ENCODE data around the gene DNAJB6.

DNAJB6 gene

GRCh38 chr7:157457355-157458253 lies 120.8 kb downstream of the DNAJB6 start:
- no peak for TF ChIP-seq ZFX (IDR thresholded peaks at IDR 0.05; ENCODE audit: borderline replicate concordance)
- TF ChIP-seq CTCF (IDR thresholded peaks at IDR 0.05): no peak
- H3K27ac ChIP-seq: no peak overlapping the region

- no peak overlapping the region for H3K27ac ChIP-seq
These were observed 121.4 kb downstream of the DNAJB6 start for GRCh38 chr7:157458254-157458633.

GRCh38 chr7:157459966-157460365 lies 123.2 kb downstream of the DNAJB6 start:
- no peak overlapping the region for H3K27ac ChIP-seq
- TF ChIP-seq ZFX (IDR thresholded peaks at IDR 0.05; ENCODE audit: borderline replicate concordance): no peak
- TF ChIP-seq CTCF (IDR thresholded peaks at IDR 0.05): no peak

More at GRCh38 chr7:157458254-157458633, 121.4 kb downstream of the DNAJB6 start:
- TF ChIP-seq ZFX (IDR thresholded peaks at IDR 0.05; ENCODE audit: borderline replicate concordance) (no peak), CTCF (IDR thresholded peaks at IDR 0.05) (no peak)

- no peak for TF ChIP-seq CTCF (IDR thresholded peaks at IDR 0.05)
- no peak for TF ChIP-seq ZFX (IDR thresholded peaks at IDR 0.05; ENCODE audit: borderline replicate concordance)
- no peak overlapping the region for H3K27ac ChIP-seq
These were observed 123.9 kb downstream of the DNAJB6 start for GRCh38 chr7:157460721-157461120.

- H3K27ac ChIP-seq: no peak overlapping the region
These were observed 125.0 kb downstream of the DNAJB6 start for GRCh38 chr7:157461573-157462418.

GRCh38 chr7:157462419-157462771 lies 125.6 kb downstream of the DNAJB6 start:
- no peak overlapping the region for H3K27ac ChIP-seq
- TF ChIP-seq CTCF (IDR thresholded peaks at IDR 0.05) (no peak), ZFX (IDR thresholded peaks at IDR 0.05; ENCODE audit: borderline replicate concordance) (no peak)

More at GRCh38 chr7:157461573-157462418, 125.0 kb downstream of the DNAJB6 start:
- TF ChIP-seq ZFX (IDR thresholded peaks at IDR 0.05; ENCODE audit: borderline replicate concordance): no peak
- TF ChIP-seq CTCF (IDR thresholded peaks at IDR 0.05): no peak

All from 22Rv1 (cell line).